Gastroesophageal sphincter (tissue), 4 donors: ENCODE results near the gene DOCK10. TPM values are rescaled to one million over a fixed set of nuclear protein-coding genes. Genes with fewer than 3 reads are reported as not detected.

Experiments
- ATAC-seq: fragments of 150-250 bp; one replicate; pipeline ENCODE4 v1.9.1; 2016; ENCODE audit warnings: mild to moderate bottlenecking, moderate library complexity
- H3K27ac ChIP-seq, 4 donors: fragments of 200-600 bp; sonication (generic) in 3 of 4; 1 replicate in 3 of 4; 2 replicates in 1 of 4; pipeline ENCODE4 v1.5.1; 2016 to 2019
- H3K27me3 ChIP-seq: fragments of 200-600 bp; sonication (generic); one replicate; pipeline ENCODE4 v1.5.1; 2019
- H3K36me3 ChIP-seq, 2 donors: fragments of 200-600 bp; sonication (generic); one replicate each; pipeline ENCODE4 v1.5.1; 2019; ENCODE audit warnings: control low read depth in 1 of 2
- H3K4me1 ChIP-seq, 3 donors: fragments of 200-600 bp; sonication (generic); 1 replicate in 2 of 3; 2 replicates in 1 of 3; pipeline ENCODE4 v1.5.1; 2016 to 2019; ENCODE audit warnings: control low read depth in 2 of 3
- H3K4me3 ChIP-seq, 2 donors: fragments of 200-600 bp; sonication (generic); one replicate each; pipeline ENCODE4 v1.5.1; 2019; ENCODE audit warnings: mild to moderate bottlenecking in 1 of 2, moderate library complexity in 1 of 2
- H3K9me3 ChIP-seq, 3 donors: fragments of 200-600 bp; sonication (generic); one replicate each; pipeline ENCODE4 v1.5.1; 2017 to 2019; ENCODE audit warnings: control low read depth in 2 of 3
- EP300 ChIP-seq: sonication (generic); formaldehyde crosslinking; IDR thresholded peaks from one replicate; pipeline ENCODE4 v1.6.1; 2017; ENCODE audit warnings: antibody characterized with exemption, mild to moderate bottlenecking
- POLR2A ChIP-seq, 2 donors: fragments of 450-650 bp; IDR thresholded peaks; one replicate each; pipeline ENCODE4 v1.6.1; 2017; ENCODE audit warnings: antibody characterized with exemption in 2 of 2, mild to moderate bottlenecking in 2 of 2, moderate library complexity in 1 of 2
- POLR2AphosphoS5 ChIP-seq: sonication (generic); formaldehyde crosslinking; IDR thresholded peaks from one replicate; pipeline ENCODE4 v1.6.1; 2017; ENCODE audit warnings: antibody characterized with exemption
- WGBS, 2 donors: methylation state at CpG; one replicate each; pipeline ENCODE4 v1.1.5; 2018; ENCODE audit warnings: low coverage in 1 of 2; 5-methylcytosine and 5-hydroxymethylcytosine counted together
- total RNA-seq, 4 donors: library from RNA; depleted of rRNA; stranded (reverse); fragments of >200 nt; gene quantifications; one replicate each; pipeline ENCODE4 v1.1.0, GENCODE V29; 2016
- TF ChIP-seq, protein P1 (sequence below), 4 experiments: fragments of 200-600 bp in 2 of 4; fragments of 450-650 bp in 2 of 4; sonication (generic) in 1 of 4; IDR thresholded peaks; one replicate each; pipeline ENCODE4 v1.5.1; 2017 to 2019; ENCODE audit warnings: antibody characterized with exemption in 4 of 4, mild to moderate bottlenecking in 2 of 4, moderate library complexity in 2 of 4

The DOCK10 gene
- total RNA-seq, 4 donors from 2014 or later, result 3.6 to 12.6 (median 7.3) TPM

DNA sequence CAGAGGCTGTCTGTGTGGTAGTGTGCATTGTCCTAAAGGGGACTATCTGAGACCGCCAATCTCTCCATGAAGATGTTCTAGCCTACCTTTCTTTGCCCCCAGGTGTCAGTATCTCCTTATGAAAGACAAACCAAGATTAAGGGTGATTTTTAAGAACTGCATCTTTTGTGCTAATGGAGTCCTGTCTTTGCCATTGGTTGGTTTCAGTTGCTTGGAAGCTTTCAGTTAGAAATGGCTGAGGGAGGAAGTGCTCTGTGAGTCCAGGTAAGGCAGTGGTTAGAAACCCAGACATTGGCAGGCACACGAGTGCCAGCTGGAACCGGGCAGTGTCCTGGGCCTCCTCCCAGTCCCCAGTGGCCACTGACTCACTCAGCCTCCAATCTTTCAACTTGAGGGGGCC, 111.3 kb downstream of the DOCK10 start:
- TF ChIP-seq, protein P1, sequence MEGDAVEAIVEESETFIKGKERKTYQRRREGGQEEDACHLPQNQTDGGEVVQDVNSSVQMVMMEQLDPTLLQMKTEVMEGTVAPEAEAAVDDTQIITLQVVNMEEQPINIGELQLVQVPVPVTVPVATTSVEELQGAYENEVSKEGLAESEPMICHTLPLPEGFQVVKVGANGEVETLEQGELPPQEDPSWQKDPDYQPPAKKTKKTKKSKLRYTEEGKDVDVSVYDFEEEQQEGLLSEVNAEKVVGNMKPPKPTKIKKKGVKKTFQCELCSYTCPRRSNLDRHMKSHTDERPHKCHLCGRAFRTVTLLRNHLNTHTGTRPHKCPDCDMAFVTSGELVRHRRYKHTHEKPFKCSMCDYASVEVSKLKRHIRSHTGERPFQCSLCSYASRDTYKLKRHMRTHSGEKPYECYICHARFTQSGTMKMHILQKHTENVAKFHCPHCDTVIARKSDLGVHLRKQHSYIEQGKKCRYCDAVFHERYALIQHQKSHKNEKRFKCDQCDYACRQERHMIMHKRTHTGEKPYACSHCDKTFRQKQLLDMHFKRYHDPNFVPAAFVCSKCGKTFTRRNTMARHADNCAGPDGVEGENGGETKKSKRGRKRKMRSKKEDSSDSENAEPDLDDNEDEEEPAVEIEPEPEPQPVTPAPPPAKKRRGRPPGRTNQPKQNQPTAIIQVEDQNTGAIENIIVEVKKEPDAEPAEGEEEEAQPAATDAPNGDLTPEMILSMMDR (IDR thresholded peaks at IDR 0.05), result peak in 1 of 4 experiments; percentile 9
- no peak for TF ChIP-seq POLR2AphosphoS5
- WGBS, 2 donors, result 100% methylated on average over 1 to 2 of the region's 3 CpGs
- Histone ChIP-seq H3K4me1 (peaks cover 3 to 58% (median 4%) of the 10 kb centered on the region in 3 donors), H3K36me3 (no peaks in the 10 kb centered on the region), H3K4me3 (no peak overlapping the region), H3K9me3 (no peaks in the 10 kb centered on the region), H3K27me3 (no peaks in the 10 kb centered on the region), H3K27ac (no peak overlapping the region)
- ATAC-seq, result no peak

DNA sequence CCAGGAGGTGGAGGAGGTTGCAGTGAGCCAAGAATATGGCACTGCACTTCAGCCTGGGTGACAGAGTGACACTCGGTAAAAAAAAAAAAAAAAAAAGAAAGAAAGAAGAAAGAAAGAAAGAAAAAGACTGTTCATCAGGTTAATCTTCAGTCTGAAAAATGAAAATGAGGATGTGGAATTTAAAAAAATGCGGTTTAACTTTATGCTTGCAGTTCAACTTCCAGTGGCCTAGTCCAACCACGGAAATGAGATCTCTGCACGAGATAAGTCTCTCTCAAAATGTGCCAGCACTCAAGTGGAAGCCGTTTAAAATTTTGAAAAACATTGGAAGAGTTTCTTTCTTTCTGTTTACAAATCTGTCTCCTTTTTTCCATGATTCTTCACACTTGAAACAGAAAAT, 112.1 kb downstream of the DOCK10 start:
- Histone ChIP-seq H3K36me3 (no peaks in the 10 kb centered on the region), H3K9me3 (no peaks in the 10 kb centered on the region), H3K27me3 (no peaks in the 10 kb centered on the region), H3K4me1 (peaks cover 3 to 61% (median 4%) of the 10 kb centered on the region in 3 donors), H3K27ac (no peak overlapping the region), H3K4me3 (no peak overlapping the region)
- TF ChIP-seq POLR2A (IDR thresholded peaks at IDR 0.05) (no peak), EP300 (no peak), POLR2AphosphoS5 (no peak)
- TF ChIP-seq, protein P1 (IDR thresholded peaks at IDR 0.05), result no peak
- 55 to 75% methylated on average over 4 to 5 of the region's 5 CpGs for WGBS, 2 donors
- no peak for ATAC-seq

DNA sequence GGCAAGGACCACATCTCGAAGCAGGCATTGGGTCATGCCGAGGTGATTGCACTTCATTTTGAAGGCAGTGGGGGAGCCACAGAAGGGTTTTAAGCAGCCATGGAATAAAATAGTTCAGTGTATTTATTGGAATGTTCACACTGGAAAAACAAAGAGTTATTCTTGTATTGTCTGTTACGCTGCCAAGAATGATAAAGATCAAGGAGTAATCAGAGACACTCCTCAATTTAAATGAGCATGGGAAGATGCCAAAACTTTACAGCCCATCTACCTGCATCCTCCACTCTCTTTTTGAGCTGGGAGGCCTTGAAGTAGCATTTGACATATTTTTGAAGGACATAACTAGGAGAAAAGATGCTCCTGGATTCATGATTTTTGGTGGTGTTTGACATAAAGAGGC, 112.8 kb downstream of the DOCK10 start:
- H3K9me3 ChIP-seq, result no peaks in the 10 kb centered on the region
- peaks cover 3 to 56% (median 4%) of the 10 kb centered on the region in 3 donors for H3K4me1 ChIP-seq
- no peak for ATAC-seq
- no peak for TF ChIP-seq POLR2A (IDR thresholded peaks at IDR 0.05)
- no peak for TF ChIP-seq POLR2AphosphoS5
- no peak for TF ChIP-seq EP300
- TF ChIP-seq, protein P1 (IDR thresholded peaks at IDR 0.05), result no peak
- no peaks in the 10 kb centered on the region for H3K27me3 ChIP-seq
- H3K36me3 ChIP-seq, result no peaks in the 10 kb centered on the region
- no peak overlapping the region for H3K4me3 ChIP-seq
- 82 to 93% methylated on average over 2 to 3 of the region's 3 CpGs for WGBS, 2 donors
- H3K27ac ChIP-seq, result no peak overlapping the region

DNA sequence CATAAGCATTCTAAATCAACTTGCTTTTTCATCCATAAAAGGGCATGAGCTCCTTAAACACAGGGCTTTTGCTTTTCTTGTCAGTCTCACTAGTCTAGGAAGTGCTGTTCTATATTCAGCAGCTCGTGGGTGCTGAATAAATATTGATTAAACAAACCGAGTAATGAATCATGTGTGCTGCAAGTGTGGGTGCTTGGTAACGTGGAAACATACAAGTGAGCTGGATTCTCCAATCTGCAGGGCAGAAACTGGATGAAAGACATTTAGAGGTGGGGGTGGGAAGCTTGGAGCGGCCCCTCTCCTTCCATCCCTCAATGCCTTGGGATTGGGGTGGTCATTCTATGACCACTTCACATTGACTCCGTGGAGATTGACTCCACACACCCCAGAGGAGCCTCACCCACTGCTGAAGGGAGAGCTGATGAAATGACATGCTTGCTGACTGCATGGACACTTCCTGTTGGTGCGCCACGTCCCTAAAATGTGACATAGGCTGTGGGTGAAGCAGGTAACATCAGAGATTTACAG, 114.6 kb downstream of the DOCK10 start:
- Histone ChIP-seq H3K27ac (peak overlapping the region; percentile 56 to 64 (median 64)), H3K27me3 (no peaks in the 10 kb centered on the region), H3K36me3 (no peaks in the 10 kb centered on the region), H3K9me3 (no peaks in the 10 kb centered on the region), H3K4me3 (no peak overlapping the region), H3K4me1 (peaks cover 3 to 48% (median 4%) of the 10 kb centered on the region in 3 donors)
- 37 to 43% methylated on average over 6 of the region's 7 CpGs for WGBS, 2 donors
- no peak for ATAC-seq
- TF ChIP-seq, protein P1 (IDR thresholded peaks at IDR 0.05), result no peak
- TF ChIP-seq POLR2A (IDR thresholded peaks at IDR 0.05), result no peak
- no peak for TF ChIP-seq EP300
- peak; percentile 19 for TF ChIP-seq POLR2AphosphoS5

DNA sequence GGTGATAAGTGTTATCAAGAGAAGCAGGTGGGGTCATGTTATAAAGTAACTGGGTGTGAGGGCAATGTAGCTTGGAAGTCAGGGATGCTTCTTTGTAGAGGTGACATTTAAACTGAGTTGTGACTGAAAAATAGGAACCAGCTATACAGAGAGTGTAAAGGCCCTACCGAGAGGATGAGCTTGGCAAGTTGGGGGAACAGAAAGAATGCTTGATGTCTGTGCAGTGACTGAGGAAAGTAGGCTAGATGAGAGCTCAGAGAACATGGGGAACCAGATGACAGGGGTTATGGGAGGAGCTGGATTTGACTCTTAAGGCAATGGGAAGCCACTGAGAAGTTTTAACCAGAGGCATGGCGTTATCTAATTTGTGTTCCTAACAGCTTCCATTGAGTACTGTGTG, 115.3 kb downstream of the DOCK10 start:
- TF ChIP-seq EP300 (no peak), POLR2A (IDR thresholded peaks at IDR 0.05) (no peak), POLR2AphosphoS5 (no peak)
- TF ChIP-seq, protein P1 (IDR thresholded peaks at IDR 0.05), result no peak
- Histone ChIP-seq H3K27me3 (no peaks in the 10 kb centered on the region), H3K9me3 (no peaks in the 10 kb centered on the region), H3K4me3 (no peak overlapping the region), H3K4me1 (peaks cover 3 to 48% (median 4%) of the 10 kb centered on the region in 3 donors), H3K36me3 (no peaks in the 10 kb centered on the region), H3K27ac (peak overlapping the region; percentile 56 to 64 (median 64))
- no peak for ATAC-seq
- WGBS, 2 donors, result 75 to 100% methylated on average over 1 to 2 of the region's 2 CpGs
